ENCODE data around the gene LCN12.

Gene LCN12

GRCh38 chr9:136985853-136986252 lies 33.8 kb downstream of the LCN12 start:
- no peak overlapping the region for H3K4me3 ChIP-seq (ENCODE audit: low read depth, low read length)
- no peak for DNase-seq (ENCODE audit: low read depth)
- TF ChIP-seq CTCF (conservative IDR thresholded peaks at IDR 0.05; ENCODE audit: low read depth, low read length) = no peak

GRCh38 chr9:136988872-136989271 lies 36.8 kb downstream of the LCN12 start:
- DNase-seq (ENCODE audit: low read depth) = no peak
- TF ChIP-seq CTCF (conservative IDR thresholded peaks at IDR 0.05; ENCODE audit: low read depth, low read length) = no peak
- H3K4me3 ChIP-seq (ENCODE audit: low read depth, low read length) = no peak overlapping the region

- H3K4me3 ChIP-seq (ENCODE audit: low read depth, low read length) = no peak overlapping the region
- no peak for TF ChIP-seq CTCF (conservative IDR thresholded peaks at IDR 0.05; ENCODE audit: low read depth, low read length)
- DNase-seq (ENCODE audit: low read depth) = no peak
These were observed 38.3 kb downstream of the LCN12 start for GRCh38 chr9:136990242-136990911.

GRCh38 chr9:136991993-136992818 lies 40.1 kb downstream of the LCN12 start, which contains the start of gene PAXX:
PAXX (plus strand) TSS chr9:136992422; CDS start chr9:136992444, 22 bp downstream.
- DNase-seq (ENCODE audit: low read depth) = peak; percentile 91
- peak within 1 kb of the TSS; percentile 76 for H3K4me3 ChIP-seq (ENCODE audit: low read depth, low read length)
- no peak for TF ChIP-seq CTCF (conservative IDR thresholded peaks at IDR 0.05; ENCODE audit: low read depth, low read length)

- no peak for TF ChIP-seq CTCF (conservative IDR thresholded peaks at IDR 0.05; ENCODE audit: low read depth, low read length)
- peak overlapping the region; percentile 76 for H3K4me3 ChIP-seq (ENCODE audit: low read depth, low read length)
- DNase-seq (ENCODE audit: low read depth) = no peak
These were observed 40.8 kb downstream of the LCN12 start for GRCh38 chr9:136992819-136993369.

GRCh38 chr9:136994180-136994887 lies 42.3 kb downstream of the LCN12 start:
- no peak for TF ChIP-seq CTCF (conservative IDR thresholded peaks at IDR 0.05; ENCODE audit: low read depth, low read length)
- DNase-seq (ENCODE audit: low read depth) = no peak
- H3K4me3 ChIP-seq (ENCODE audit: low read depth, low read length) = no peak overlapping the region

Measured in choroid plexus epithelial cell (primary cell).